SH-SY5Y (cell line): ENCODE measurements around the gene C1orf116.

ENCODE experiments used
- GATA2 ChIP-seq: IDR thresholded peaks from 2 replicates; pipeline ENCODE4 v1.6.1; 2011; ENCODE audit warnings: mild to moderate bottlenecking, low read depth, low read length
- GATA3 ChIP-seq: IDR thresholded peaks from 2 replicates; pipeline ENCODE4 v1.6.1; 2011; ENCODE audit warnings: low read depth, mild to moderate bottlenecking, low read length, moderate library complexity

- TF ChIP-seq GATA3 (no peak), GATA2 (no peak)
Observed at GRCh38 chr1:206998816-206999215, 33.7 kb downstream of the C1orf116 start.
